ENCODE data around the gene CLMN.

GRCh38 chr14:95236221-95236620, 83.5 kb downstream of the CLMN start:
- TF ChIP-seq REST (IDR thresholded peaks at IDR 0.05; ENCODE audit: borderline replicate concordance) (no peak), SMC3 (conservative IDR thresholded peaks at IDR 0.05; ENCODE audit: poor library complexity) (no peak), POLR2AphosphoS5 (IDR thresholded peaks at IDR 0.05) (no peak), TAF1 (IDR thresholded peaks at IDR 0.05; ENCODE audit: low read depth) (no peak), MXI1 (conservative IDR thresholded peaks at IDR 0.05; ENCODE audit: poor library complexity, severe bottlenecking) (no peak), EP300 (conservative IDR thresholded peaks at IDR 0.05; ENCODE audit: poor library complexity, severe bottlenecking) (no peak)
- TF ChIP-seq, protein P1, sequence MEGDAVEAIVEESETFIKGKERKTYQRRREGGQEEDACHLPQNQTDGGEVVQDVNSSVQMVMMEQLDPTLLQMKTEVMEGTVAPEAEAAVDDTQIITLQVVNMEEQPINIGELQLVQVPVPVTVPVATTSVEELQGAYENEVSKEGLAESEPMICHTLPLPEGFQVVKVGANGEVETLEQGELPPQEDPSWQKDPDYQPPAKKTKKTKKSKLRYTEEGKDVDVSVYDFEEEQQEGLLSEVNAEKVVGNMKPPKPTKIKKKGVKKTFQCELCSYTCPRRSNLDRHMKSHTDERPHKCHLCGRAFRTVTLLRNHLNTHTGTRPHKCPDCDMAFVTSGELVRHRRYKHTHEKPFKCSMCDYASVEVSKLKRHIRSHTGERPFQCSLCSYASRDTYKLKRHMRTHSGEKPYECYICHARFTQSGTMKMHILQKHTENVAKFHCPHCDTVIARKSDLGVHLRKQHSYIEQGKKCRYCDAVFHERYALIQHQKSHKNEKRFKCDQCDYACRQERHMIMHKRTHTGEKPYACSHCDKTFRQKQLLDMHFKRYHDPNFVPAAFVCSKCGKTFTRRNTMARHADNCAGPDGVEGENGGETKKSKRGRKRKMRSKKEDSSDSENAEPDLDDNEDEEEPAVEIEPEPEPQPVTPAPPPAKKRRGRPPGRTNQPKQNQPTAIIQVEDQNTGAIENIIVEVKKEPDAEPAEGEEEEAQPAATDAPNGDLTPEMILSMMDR (IDR thresholded peaks at IDR 0.05; ENCODE audit: poor library complexity, severe bottlenecking): no peak

Measured in neural cell (in vitro differentiated cells).